Mesenteric fat pad (tissue), 1 donor: ENCODE measurements around the gene CTSE. TPM values are rescaled to one million over a fixed set of nuclear protein-coding genes. Genes with fewer than 3 reads are reported as not detected.
"Not testable (repeated sequence)": the region's sequence is repeated elsewhere in the genome, so short reads cannot be mapped to it uniquely, and the experiment has no call there.

Source experiments
- DNase-seq: peaks from one replicate; pipeline ENCODE4 v3.0.0-alpha.2; 2020; ENCODE audit warnings: low spot score
- long read RNA-seq: library from polyadenylated mRNA; unstranded; transcript quantifications from one replicate; pipeline ENCODE4 v2.0.0, GENCODE V29; 2020
- total RNA-seq: library from RNA; stranded (reverse); fragmentation: NEBNext Ultra II Directional; extraction: Animal tissue kit (Norgen Biotek cat#: 25700); gene quantifications from one replicate; pipeline ENCODE4 v1.2.1, GENCODE V29; 2021
- donor health status: DM: yes; HTN: yes; CAD: no.

CTSE gene
- total RNA-seq = 0.35 TPM
- long read RNA-seq, partial matches to known transcripts = 0 of 1 reads
- long read RNA-seq, other reads (novel, unspliced or antisense) = 0 of 1 reads

- no peak for DNase-seq
Measured at GRCh38 chr1:206023695-206024094, at the start of gene CTSE. Gene CTSE, minus strand, starts transcription at chr1:206023895. Its CDS starts 104 bp downstream, at chr1:206023791.

- no peak for DNase-seq
Measured at GRCh38 chr1:206070627-206071304, 47.1 kb upstream of the CTSE start.

- DNase-seq = no peak
Measured at GRCh38 chr1:206068314-206068713, 44.6 kb upstream of the CTSE start.

GRCh38 chr1:206067486-206068227 lies 44.0 kb upstream of the CTSE start:
- DNase-seq = no peak

GRCh38 chr1:206066479-206067171 lies 42.9 kb upstream of the CTSE start:
- no peak for DNase-seq

GRCh38 chr1:206065547-206066145 lies 42.0 kb upstream of the CTSE start:
- no peak for DNase-seq

GRCh38 chr1:206064501-206064900 lies 40.8 kb upstream of the CTSE start:
- not testable (repeated sequence) for DNase-seq

- not testable (repeated sequence) for DNase-seq
Measured at GRCh38 chr1:206064001-206064400, 40.3 kb upstream of the CTSE start.

- DNase-seq = no peak
Measured at GRCh38 chr1:206062464-206062863, 38.8 kb upstream of the CTSE start.

GRCh38 chr1:206060844-206061243 lies 37.1 kb upstream of the CTSE start:
- no peak for DNase-seq

- no peak for DNase-seq
Measured at GRCh38 chr1:206059355-206059915, 35.7 kb upstream of the CTSE start.

- DNase-seq = no peak
Measured at GRCh38 chr1:206058927-206059292, 35.2 kb upstream of the CTSE start.

GRCh38 chr1:206058289-206058926 lies 34.7 kb upstream of the CTSE start:
- DNase-seq = not testable (repeated sequence)

GRCh38 chr1:206055639-206056323 lies 32.1 kb upstream of the CTSE start:
- DNase-seq = not testable (repeated sequence)

GRCh38 chr1:206055069-206055625 lies 31.5 kb upstream of the CTSE start:
- DNase-seq = not testable (repeated sequence)

- DNase-seq = not testable (repeated sequence)
Measured at GRCh38 chr1:206053616-206054015, 29.9 kb upstream of the CTSE start.

GRCh38 chr1:206052919-206053610 lies 29.4 kb upstream of the CTSE start, which contains the start of gene RHEX:
Gene RHEX, plus strand, starts transcription at chr1:206053173. Its CDS starts 44,656 bp downstream, at chr1:206097829.
- DNase-seq = not testable (repeated sequence)

GRCh38 chr1:206052231-206052865 lies 28.7 kb upstream of the CTSE start:
- not testable (repeated sequence) for DNase-seq
